Cardiac septum (tissue), 1 donor: ENCODE results near the gene SPTA1. TPM values are rescaled to one million over a fixed set of nuclear protein-coding genes. Genes with fewer than 3 reads are reported as not detected.
"Not testable (repeated sequence)": the region's sequence is repeated elsewhere in the genome, so short reads cannot be mapped to it uniquely, and the experiment has no call there.

Experiments used
- DNase-seq: peaks from one replicate; pipeline ENCODE4 v3.0.0-alpha.2; 2020; ENCODE audit warnings: low spot score
- intact Hi-C: fragments of 100-400 bp; cut with DNase I; formaldehyde crosslinking; loops from one replicate; pipeline ENCODE4 v1.14.0; 2022
- long read RNA-seq: library from polyadenylated mRNA; unstranded; transcript quantifications from one replicate; pipeline ENCODE4 v2.0.0, GENCODE V29; 2021
- total RNA-seq: library from RNA; stranded (reverse); fragmentation: NEBNext Ultra II Directional; extraction: Animal tissue kit (Norgen Biotek cat#: 25700); gene quantifications from one replicate; pipeline ENCODE4 v1.2.1, GENCODE V29; 2021
- donor health status: DM: no; HTN: no; CAD: no.

Gene SPTA1
- 0.43 TPM for total RNA-seq
- long read RNA-seq, result 0 reads

GRCh38 chr1:158686111-158687009 is at the start of gene SPTA1:
TSS of gene SPTA1 (minus strand) at chr1:158686715. CDS start at chr1:158686517, 198 bp downstream.
- no peak for DNase-seq
- intact Hi-C loops, result no loop called here

DNA sequence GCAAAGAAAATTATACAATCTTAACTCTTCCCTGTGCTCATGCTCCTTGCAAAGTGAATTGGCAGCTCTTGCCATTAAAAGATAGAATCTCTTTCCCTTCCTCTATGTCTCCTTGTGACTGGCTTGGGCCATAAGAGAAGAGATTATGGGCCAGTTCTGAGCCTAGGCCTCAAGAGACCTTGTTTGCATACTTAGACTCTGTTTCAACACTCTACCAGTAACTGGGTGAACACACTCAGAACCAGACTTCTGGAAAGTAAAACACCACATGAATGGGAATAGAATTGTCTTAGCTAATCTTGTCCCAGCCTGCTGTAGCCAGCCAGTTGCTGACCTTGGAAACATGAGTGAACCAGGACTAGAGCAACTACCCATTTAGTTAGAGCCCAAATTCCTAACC is 49.3 kb upstream of the SPTA1 start:
- intact Hi-C loops, result no loop called here
- no peak for DNase-seq

DNA sequence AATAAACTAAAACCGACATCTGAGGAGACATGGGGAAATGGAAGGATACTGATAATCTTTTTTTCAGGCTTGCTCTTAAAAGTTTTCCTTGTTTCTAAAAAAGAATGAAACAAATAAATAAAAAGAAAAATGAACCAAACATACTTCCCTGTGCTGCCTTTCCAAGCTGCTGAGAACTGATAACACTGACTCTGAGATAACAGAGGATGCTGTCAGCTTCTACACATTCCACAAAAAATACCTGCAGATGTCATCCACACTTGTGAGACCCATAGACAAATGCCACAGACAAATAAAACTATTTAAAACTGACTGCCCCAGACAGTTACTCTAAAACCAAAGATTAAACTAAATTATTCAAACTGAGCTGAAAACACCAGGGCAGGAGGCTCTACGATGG is 46.0 kb upstream of the SPTA1 start:
- intact Hi-C loops, result no loop called here
- no peak for DNase-seq

DNA sequence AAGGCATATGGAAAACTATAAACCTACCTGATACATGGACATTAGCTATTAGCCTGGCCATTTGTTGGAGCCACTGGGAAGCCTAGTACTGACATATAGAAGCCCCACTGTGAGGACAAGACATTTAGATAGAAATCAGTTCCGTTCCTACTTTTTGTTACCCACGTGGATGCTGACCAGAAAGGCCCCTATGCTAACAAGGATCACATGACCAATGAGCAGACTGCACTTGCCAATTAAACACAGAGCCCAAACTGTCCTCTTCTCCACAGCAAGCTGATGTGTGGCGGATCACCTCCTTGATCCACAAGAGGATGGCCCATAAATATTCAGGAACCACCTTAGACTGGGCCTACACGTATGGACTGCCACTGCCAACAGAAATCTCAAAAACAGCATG is 45.2 kb upstream of the SPTA1 start:
- intact Hi-C loops, result no loop called here
- DNase-seq, result no peak

DNA sequence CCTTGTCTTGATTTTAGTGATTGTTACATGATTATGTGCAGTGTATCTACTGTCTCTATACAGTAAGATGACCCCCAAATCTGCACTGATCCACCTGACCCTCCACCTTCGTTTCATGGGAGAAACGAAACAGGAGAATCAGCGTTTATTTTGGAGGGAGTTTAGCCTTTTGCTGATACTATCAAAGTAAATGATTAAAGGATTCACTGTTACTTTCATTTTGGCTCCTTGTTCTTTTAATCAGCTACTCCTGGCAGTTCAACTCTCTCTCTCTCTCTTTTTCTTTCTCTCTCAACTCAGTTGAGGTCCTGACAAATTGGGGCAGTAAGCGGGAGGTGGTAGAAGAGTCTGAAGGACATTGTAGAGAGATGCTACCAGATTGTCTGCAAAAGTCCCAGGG is 43.9 kb upstream of the SPTA1 start:
- intact Hi-C loops, result no loop called here
- no peak for DNase-seq

- intact Hi-C loops, result no loop called here
- DNase-seq, result no peak
Observed at GRCh38 chr1:158728510-158729225, 42.2 kb upstream of the SPTA1 start.

DNA sequence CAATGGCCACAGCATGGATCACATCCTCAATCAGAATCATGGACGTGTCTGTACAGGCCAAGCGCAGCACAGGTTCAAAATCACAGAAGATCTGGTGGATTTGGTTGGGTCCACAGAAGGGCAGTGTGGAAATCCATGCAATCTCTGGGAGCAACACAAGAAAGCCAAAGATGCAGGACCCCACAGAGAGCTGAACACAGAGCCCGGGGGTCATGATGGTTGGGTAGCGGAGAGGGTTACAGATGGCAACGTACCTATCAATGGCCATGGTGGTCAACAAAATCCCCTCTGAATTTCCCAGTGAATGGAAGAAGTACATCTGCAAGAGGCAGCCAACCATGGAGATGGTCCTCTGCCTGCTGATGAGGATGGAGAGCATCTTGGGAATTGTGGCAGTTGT is 37.9 kb upstream of the SPTA1 start:
- no peak for DNase-seq
- intact Hi-C loops, result no loop called here

- intact Hi-C loops, result no loop called here
- no peak for DNase-seq
Observed at GRCh38 chr1:158720620-158721019, 34.1 kb upstream of the SPTA1 start, which contains the start of gene OR6K3. TSS of gene OR6K3 (minus strand) at chr1:158720720. CDS start at chr1:158718115, 2,605 bp downstream.

GRCh38 chr1:158719664-158720063 is 33.1 kb upstream of the SPTA1 start:
- intact Hi-C loops, result no loop called here

GRCh38 chr1:158717344-158717743 is 30.8 kb upstream of the SPTA1 start:
- no peak for DNase-seq
- intact Hi-C loops, result no loop called here

More at GRCh38 chr1:158719664-158720063, 33.1 kb upstream of the SPTA1 start:
- DNase-seq, result no peak

DNA sequence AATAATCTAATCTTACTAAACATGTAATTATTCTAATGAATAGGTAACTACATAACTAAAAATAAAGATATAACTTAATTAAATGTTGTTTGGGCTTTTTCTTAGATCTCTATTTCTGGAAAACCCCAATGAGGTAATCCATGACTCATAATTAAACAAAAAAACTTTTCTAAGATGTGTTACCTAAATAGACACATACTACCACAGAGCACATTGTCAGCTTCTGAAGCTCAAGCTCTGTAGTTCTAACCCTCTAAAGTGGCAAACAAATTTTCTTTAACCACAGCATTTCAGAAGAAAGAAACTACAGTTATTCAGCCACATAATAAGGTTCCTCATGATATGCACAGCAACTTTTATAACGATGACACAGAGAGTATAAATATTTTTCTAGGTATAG is 29.8 kb upstream of the SPTA1 start:
- intact Hi-C loops, result no loop called here
- DNase-seq, result no peak

- intact Hi-C loops, result no loop called here
- no peak for DNase-seq
Observed at GRCh38 chr1:158714754-158715153, 28.2 kb upstream of the SPTA1 start.

- intact Hi-C loops, result no loop called here
- no peak for DNase-seq
Observed at GRCh38 chr1:158711098-158711497, 24.6 kb upstream of the SPTA1 start.

GRCh38 chr1:158706096-158706495 is 19.6 kb upstream of the SPTA1 start:
- no peak for DNase-seq
- intact Hi-C loops, result no loop called here

DNA sequence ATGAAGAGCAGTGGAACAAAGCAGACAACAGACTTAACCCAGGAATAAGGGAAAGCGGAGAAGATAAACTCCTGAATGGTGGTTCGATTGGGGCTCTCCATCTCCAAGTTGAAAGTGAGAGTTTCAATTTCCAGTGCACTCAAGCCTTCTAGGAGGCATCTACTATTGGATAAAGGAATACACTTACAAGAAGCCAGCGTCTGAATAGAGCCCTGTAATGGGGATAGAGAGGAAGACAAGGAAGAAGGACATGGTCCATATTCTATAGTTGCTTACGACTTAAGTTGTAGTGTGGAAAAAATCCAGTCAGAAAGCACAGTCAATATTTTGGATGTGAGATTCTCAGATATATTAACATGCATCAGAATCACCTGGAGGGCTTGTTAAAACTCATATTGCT is 14.0 kb upstream of the SPTA1 start, which contains the start of gene OR6K2:
TSS of gene OR6K2 (minus strand) at position 101 of the 400 bp plus-strand sequence. CDS start at position 101, 0 bp downstream.
- intact Hi-C loops, result no loop called here
- DNase-seq, result no peak

DNA sequence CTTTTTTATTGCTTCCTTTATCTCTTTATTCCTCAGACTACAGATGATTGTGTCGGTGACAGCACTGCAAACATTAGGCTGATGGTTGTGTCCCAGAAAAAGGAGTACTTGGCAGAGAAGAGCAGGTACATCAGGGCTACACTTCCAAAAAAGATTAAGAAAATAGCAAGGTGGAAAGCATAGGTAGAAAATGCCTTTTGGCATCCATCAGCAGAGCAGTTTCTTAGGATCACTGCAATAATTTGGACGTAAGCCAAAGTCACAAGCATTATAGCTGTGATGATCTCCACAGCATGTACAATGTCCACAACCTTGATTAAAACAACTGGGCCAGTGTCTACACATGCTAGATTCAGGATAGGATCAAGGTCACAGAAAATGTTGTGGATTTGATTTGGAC is 8.1 kb upstream of the SPTA1 start:
- no peak for DNase-seq
- intact Hi-C loops, result no loop called here

- no peak for DNase-seq
- intact Hi-C loops, result no loop called here
Observed at GRCh38 chr1:158692356-158692755, 5.8 kb upstream of the SPTA1 start.

DNA sequence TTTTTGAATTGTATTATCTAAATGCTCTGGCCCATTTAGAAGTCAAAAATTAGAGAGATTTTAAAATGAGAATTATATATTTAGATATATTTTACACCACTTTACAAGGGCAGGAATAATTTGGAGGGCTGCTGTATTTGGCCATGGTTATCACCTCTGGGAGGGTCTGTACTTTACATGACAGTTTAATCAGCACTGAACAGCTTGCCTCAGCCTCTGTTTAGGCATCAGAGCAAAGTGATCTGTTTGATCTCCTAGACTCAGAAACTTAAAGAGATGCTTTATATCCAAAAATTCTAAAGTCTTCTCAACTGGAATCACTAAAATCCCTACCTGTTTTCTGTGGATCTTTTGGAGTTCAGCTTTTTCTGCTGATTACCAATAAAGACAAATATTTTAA is 5.4 kb upstream of the SPTA1 start:
- intact Hi-C loops, result no loop called here
- DNase-seq, result no peak

DNA sequence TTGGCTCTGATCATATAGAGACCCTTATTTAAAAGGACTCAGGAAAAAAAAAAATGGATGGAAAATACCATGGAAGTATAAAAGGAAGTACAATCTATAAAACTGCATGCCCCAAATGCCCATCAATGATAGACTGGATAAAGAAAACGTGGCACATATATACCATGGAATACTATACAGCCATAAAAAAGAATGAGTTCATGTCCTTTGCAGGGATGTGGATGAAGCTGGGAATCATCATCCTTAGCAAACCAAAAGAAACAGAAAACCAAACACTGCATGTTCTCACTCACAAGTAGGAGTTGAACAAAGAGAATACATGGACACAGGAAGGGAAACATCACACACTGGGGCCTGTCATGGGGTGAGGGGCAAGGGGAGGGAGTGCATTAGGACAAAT is 4.6 kb upstream of the SPTA1 start:
- DNase-seq, intact Hi-C loops: not testable (repeated sequence)

GRCh38 chr1:158689875-158690274 is 3.4 kb upstream of the SPTA1 start:
- intact Hi-C loops, result no loop called here

GRCh38 chr1:158689110-158689509 is 2.6 kb upstream of the SPTA1 start:
- intact Hi-C loops, result no loop called here
- no peak for DNase-seq

More at GRCh38 chr1:158689875-158690274, 3.4 kb upstream of the SPTA1 start:
- DNase-seq, result no peak
